ENCODE measurements around the gene PACS1.

- no peak for TF ChIP-seq MEF2A (IDR thresholded peaks at IDR 0.05; ENCODE audit: borderline replicate concordance, low read depth)
- TF ChIP-seq USF2 (IDR thresholded peaks at IDR 0.05; ENCODE audit: borderline replicate concordance, low read depth, low read length), result no peak
- no peak for TF ChIP-seq EP300 (IDR thresholded peaks at IDR 0.05; ENCODE audit: borderline replicate concordance in 1 of 2, low read depth in 1 of 2, low read length in 1 of 2)
- no peak for TF ChIP-seq EZH2phosphoT487 (IDR thresholded peaks at IDR 0.05; ENCODE audit: borderline replicate concordance, low read depth)
- TF ChIP-seq CTCF (IDR thresholded peaks at IDR 0.05), result no peak
- no peak for TF ChIP-seq GATA2 (CRISPR knock-in tag; IDR thresholded peaks at IDR 0.05)
- TF ChIP-seq IRF3 (IDR thresholded peaks at IDR 0.05; ENCODE audit: low read depth, low read length), result no peak
- TF ChIP-seq TAF1 (IDR thresholded peaks at IDR 0.05; ENCODE audit: borderline replicate concordance, low read depth, low read length), result no peak
- TF ChIP-seq TCF12 (IDR thresholded peaks at IDR 0.05), result no peak
- no peak for TF ChIP-seq POLR2AphosphoS5 (IDR thresholded peaks at IDR 0.05; ENCODE audit: low read depth, low read length)
- no peak for TF ChIP-seq TEAD4 (IDR thresholded peaks at IDR 0.05; ENCODE audit: borderline replicate concordance, insufficient read depth)
Observed at GRCh38 chr11:66055021-66055420, 15.1 kb upstream of the PACS1 start.

Data from SK-N-SH (cell line).